Muscle of back (tissue), 13 donors: ENCODE measurements around the gene CRACR2A. TPM values are rescaled to one million over a fixed set of nuclear protein-coding genes. Genes with fewer than 3 reads are reported as not detected.

ENCODE experiments used
- DNase-seq, 3 donors: peaks; one replicate each; pipeline versions ENCODE4 v3.0.0 to v3.0.0-alpha.2; 2013
- long read RNA-seq, 9 donors: transcript quantifications; one replicate each; lab custom pipeline, GENCODE V29; 2026
- polyA plus RNA-seq, 10 donors: library from polyadenylated mRNA; unstranded; fragments of 120-200 nt; gene quantifications; one replicate each; pipeline ENCODE4 v1.2.1, GENCODE V29; 2013; ENCODE audit not compliant: insufficient read length in 10 of 10

Gene CRACR2A, protein sequence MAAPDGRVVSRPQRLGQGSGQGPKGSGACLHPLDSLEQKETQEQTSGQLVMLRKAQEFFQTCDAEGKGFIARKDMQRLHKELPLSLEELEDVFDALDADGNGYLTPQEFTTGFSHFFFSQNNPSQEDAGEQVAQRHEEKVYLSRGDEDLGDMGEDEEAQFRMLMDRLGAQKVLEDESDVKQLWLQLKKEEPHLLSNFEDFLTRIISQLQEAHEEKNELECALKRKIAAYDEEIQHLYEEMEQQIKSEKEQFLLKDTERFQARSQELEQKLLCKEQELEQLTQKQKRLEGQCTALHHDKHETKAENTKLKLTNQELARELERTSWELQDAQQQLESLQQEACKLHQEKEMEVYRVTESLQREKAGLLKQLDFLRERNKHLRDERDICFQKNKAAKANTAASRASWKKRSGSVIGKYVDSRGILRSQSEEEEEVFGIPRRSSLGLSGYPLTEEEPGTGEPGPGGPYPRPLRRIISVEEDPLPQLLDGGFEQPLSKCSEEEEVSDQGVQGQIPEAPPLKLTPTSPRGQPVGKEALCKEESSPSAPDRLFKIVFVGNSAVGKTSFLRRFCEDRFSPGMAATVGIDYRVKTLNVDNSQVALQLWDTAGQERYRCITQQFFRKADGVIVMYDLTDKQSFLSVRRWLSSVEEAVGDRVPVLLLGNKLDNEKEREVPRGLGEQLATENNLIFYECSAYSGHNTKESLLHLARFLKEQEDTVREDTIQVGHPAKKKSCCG
- 1 to 10 TPM; 1.0 to 2.6 (median 1.6) TPM for polyA plus RNA-seq
- long read RNA-seq, donor 1: 0 reads
- long read RNA-seq, donor 2: 0 reads
- long read RNA-seq, donor 3: 0 reads
- long read RNA-seq, donor 4: 0 reads
- long read RNA-seq, donor 5: 0 reads
- long read RNA-seq, donor 6: 0 reads
- long read RNA-seq, donor 7: 0 reads
- long read RNA-seq, donor 8: 0 reads
- long read RNA-seq, donor 9: 0 reads

DNA sequence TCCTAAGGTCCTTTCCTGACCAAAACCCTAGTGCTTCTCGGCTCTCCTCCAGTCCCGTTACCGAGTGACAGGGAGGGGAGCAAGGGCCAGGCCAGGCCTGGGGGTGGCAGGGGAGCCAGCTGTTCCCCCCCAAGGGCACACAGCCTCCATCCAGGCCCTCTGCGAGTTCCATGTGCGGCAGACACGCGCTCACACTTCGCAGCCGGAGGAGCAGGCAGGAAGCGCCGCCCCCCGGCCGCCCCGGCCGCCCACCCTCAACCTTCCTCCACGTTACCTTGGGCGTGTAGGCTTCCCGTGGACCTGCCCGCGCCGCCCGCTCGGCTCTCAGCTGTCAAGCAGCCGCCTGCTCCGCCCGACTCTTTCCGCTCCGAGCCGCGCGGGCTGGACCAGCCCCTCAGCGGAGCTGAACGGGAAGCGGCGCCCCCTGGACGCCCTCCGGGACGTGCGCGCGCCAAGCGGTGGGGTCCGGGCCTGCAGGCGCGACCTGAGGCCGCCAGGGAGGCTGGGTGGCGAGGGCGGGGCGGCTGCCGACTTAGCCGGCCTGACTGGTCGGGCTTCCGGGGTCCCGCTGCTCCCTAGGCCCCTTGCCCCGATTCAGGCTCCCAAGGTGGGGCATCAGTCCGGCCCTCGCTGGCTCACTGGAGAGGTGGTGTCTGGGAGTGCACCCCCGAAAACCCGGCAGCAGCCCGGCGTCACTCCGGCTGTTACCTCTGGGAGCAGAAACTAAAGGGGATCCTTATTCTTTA, at the start of gene CRACR2A:
Gene CRACR2A, minus strand, starts transcription at position 369 of the 746 bp plus-strand sequence. CDS start 56,110 bp downstream, outside the sequence.
- DNase-seq: peak; percentile 54 to 83 (median 59)

DNA sequence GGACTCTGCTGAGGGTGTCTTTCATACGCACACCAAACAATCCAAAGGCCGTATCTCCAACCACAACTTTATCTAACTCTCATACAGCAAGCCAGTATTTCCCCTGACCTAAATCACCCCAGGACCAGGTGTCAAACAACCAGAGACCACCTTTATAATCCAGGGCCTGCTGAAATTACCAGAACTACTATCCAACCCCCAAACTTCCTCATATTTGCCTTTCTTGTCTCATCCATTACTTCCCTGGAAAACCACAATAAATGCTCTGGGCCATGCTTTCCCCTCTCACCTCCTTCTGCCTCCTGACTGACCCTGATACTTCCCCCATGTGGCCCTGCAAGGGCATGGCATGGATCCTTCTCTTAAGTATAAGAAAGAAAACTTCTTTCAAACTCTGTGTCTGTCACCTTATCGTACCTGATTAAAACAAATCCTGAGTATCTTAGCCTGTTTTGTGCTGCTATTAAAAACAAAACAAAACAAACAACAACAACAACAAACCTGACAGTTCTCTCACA, 44.7 kb upstream of the CRACR2A start:
- DNase-seq: no peak

DNA sequence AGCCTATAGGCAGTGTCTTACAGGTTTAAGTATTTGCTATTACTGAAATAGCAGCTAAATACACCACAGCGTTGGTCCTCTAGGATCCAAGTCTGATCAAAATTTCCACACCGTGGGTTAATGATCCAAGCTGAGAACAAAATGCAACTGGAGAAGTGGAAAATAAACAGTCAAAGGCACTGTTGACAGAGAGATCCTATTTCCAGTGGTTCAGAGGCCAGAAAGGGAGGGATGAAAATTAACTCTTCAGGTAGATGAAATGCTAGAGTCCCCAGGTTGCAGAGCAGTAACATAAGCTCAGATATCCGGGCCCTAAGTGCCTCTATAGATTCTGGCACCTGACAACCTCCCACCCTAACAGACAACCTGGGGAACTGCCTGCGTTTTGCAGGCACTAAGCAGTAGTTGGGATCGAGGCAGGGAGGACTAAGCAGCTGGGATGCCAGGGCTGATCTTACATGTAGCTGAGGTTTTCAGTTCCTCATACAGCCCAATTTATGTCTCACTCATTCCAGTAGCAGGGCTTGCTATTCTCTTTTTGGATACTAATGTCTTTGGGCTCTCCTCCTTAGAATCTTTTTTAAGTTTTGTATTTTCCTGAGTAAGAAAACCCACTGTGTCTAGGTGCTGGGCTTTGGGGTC, 42.7 kb upstream of the CRACR2A start:
- DNase-seq: no peak

DNA sequence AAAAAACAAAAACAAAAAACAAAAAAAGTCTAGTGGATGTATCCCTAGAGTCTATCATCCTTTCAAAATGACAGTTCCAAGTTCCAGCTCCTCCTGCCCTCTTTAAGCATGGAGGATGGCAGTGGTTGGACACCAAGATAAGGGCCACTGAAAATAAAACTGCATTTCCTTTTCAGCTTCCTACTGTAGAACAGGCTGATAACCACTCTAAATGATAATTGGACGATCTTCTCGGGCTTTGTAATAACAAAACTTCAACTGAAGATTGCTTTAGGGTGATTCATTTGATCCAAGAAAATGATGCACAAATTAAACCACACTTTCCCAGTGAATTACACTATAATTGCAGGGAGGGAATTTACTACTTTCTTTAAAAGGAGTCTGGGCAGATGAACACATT, 42.2 kb upstream of the CRACR2A start:
- DNase-seq: no peak

DNA sequence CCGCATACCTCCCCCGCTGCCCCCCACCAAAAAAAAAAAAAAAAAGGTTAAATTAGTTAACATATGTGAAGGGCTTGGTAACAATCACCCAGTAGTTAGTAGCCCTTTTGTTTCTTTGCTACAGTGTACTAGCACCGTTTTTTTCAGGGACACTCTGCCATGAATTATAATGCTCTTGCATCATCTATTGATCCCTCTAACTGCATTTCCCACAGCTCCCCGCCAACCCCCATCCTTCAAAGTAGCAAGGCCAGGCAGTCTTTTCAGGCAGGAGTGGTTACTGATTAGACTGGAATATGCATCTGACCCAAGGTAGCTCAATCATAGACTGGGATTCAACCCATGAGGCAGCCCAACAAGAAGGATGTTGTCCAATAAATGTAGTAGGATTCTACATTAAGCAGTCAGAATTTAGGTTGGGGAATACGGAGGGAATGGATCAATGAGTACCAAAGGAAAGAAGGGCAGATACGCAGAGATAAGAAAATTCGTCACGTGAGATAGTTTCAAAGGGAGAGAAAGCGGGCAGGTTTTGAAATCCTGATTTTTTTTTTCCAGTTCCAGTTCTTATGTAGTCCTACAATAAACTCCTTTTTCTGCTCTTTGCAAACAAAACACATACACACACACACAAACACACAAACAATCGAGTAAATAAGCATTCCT, 39.8 kb upstream of the CRACR2A start:
- no peak for DNase-seq

DNA sequence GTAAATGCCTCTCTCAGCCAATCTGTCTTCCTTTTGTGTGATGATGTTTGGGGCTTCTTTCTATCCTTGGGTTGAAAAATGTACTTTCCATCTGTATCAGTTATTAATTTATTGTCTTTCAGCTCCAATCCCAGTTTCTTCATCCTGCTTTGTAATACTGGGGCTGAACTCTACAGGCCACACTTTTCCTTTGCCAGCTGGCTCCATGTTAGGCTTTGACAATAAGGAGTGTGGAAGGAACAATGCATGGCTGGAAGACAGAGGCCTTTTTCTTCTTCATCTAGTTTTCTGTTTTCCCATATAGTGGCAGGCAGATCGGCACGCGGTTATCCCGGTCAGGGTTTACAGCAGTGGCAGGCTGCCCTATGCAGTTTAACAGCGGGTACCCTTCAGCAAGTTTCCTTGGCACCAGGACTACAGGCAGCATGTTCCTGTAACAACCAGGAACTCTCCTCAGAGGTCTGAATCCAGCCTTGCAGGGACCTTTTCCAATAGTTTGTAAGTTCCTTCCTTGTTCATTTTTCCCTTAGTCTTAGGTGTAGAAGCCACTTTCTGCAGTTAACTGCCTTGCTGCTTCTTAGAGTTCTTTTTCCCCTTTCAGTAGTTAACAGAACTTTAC, 38.5 kb upstream of the CRACR2A start:
- peak in 2 of 3 donors; percentile 22 to 61 for DNase-seq

DNA sequence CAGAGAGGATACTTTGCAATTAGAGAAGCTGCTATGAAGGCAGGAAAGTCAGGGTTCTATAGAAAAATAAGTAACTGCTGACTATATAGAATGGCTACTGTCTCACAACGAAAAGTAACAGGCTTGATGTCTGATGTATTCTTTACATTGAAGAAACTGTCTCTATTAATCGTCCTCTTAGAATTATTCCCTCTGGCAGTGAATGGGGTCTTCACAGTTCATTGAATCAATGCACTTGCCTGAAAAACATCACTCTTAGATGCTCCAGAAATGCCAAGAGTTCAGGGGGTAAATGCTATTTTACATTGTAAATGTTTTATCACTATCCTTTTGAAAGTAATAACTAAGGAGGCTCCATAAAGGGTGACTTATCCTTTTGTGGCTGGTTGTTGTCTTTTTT, 37.7 kb upstream of the CRACR2A start:
- no peak for DNase-seq

DNA sequence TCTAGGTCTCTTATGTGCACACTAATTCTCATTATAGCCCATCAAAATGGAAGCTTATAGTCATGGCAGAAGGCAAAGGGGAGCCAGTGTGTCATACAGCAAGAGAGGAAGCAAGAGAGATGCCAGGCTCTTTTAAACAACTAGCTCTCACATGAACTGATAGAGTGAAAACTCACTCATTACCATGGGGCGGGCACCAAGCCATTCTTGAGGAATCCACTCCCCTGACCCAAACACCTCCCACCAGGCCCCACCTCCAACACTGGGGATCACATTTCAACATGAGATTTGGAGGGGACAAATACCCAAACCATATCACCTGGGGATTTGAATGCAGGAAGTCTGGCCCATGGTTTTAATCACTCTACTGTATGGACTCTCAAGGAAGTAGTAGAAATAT, 36.9 kb upstream of the CRACR2A start:
- no peak for DNase-seq

DNA sequence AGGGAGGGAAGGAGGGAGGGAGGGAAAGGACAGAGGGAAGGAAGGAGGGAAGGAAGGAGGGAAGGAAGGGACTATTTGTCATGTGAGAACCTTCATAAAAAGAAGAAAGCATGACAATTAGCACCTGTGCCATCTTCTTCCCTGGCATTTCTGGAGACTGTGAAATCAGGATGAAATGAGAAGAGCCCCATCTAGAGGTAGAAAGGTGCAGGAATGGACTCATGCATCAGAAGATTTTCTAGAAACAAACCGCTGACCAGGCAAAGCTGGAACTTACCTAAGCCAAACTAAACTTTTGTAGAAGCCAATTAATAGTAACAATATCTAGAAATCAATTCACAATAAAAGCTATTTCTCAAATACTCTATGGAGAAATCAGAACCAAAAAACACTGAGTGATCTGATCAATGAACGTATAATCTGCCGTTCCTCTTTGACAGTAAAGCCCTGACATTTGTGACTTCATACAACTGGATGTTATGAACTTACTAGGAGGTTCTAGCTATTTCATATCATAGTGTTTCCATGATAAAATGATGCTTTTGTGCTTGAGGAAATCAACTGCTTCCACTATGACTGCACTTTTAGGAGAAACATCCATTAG, 24.4 kb upstream of the CRACR2A start:
- DNase-seq: peak in 2 of 3 donors; percentile 25 to 50

DNA sequence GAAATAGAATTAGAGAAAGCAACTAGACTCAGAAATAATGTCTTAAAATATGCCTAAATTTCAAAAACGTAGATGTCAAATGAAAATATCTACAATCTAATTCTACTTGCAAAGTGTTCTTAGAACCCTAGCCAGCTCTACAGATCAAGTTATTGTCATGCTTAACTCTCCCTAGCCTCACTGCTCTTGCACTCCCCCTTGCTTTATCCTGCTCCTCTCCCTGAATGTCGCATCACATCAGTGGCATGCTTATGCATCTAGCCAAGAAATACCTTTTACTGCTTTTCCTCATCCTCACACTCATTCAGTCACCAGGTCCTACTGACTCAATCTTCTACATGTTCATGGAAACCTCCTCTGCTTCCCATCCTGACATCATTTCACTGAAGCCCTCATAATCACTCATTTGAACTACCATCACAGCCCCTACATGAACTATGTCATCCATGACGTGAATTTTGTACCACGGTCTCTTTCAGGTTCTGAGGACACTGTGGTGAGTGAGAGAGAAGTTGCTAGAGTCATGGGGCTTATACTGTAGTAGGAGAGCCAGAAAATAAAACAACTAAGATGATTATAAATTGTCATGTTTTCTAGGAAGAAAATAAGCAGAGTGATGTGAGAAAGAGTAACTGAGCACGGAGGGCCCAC, 22.6 kb upstream of the CRACR2A start:
- DNase-seq: no peak

DNA sequence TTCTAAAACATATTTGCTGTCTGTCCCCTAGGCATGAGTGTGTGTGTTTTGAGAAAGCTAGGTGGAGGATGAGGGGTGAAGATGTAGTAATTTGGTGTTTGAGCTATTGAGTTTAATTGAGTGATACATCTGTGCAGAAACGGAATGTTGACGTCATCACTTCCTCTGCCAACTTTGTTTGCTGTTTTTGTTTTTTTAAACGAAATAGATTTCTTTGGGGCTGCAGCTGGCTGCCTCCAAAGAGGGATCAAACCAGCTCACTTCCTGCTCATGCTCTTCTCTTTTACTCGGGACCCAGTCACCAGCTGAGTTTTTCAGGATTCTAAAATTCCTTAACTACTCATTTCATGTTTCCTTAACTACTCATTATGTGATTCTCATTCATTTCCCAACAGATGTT, 19.5 kb upstream of the CRACR2A start:
- no peak for DNase-seq

DNA sequence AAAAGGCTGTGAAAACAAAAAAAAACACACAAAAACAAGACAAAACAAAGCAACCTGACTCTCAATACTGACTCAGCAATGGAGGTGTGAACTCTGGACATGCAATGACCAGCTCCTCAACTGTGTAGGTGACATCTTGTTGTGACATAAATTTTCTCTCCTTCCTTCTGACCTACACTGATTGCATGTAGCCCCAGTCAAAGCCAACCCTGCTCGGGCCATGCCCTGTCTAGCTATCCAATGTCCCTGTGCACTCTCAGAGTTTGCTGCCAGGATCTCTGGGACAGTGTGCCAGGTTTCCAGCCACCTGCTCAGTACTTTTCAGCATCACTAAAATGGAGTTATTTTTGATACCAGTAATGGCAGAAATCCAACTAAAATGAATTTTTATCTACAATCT, 18.9 kb upstream of the CRACR2A start:
- DNase-seq: no peak

DNA sequence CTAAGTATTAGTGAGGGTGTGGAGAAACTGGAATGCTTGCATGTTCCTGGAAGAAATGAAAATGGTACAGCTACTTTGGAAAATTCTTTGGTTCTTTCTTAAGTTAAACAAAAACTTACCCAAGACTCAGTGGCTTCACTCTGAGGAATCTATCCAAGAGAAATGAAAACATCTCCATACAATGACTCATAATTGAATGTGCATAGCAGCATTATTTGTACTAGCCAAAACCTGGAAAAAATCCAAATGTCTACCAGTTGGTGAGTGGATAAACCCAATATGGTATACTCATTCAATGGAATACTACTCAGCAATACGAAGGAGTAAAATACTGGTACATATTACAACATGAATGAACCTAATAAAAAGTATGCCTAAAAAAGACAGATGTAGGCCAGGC, 18.0 kb upstream of the CRACR2A start:
- no peak for DNase-seq

DNA sequence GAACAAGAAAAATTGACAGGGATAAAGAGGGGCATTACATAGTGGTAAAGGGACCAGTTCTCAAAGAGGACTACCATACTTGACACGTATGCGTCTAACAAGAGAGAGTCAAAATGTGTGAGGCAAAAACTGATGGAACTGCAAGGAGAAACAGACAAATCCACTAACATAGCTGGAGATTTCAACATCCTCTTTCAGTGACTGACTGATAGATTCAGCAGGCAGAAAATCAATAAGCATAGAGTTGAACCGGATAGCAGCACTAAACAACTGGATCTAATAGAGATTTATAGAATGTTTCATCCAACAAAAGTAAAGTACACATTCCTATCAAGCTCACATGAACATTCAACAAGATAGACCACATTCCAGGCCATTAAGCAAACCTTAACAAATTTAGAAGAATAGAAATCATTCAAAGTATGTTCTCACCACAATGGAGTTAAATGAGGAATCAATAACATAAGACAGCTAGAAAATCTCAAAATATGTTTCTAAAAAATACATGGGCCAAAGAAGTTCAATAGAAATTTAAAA, 16.1 kb upstream of the CRACR2A start:
- DNase-seq: no peak

DNA sequence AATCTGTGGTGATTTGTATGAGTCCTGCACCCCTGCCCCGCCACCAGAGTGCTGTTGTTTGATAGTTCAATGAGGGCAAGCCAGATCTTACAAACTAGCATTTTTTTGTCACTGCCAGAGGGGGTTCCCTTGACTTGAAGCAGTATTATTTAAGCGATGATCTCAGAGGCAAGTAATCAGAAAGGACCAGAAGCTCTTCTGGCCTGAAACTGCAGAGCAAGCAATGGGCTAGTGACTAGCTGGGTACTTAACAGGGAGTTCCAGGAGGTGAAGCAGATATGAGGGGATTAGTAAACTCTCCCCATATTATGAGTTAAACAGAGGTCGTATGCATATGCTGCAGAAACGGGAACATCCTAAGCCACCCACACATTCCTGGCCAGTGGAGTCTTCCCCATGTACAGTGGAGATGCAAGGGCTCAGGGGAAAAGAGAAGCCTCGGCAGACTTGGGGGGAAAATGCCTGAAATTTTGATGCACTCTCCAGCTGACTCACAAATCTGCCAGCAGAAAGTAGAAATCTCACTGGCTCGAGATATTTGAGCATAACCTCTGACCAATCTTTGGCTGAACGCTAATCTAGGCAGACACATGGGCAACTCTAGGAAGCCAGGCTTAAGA, 8.3 kb upstream of the CRACR2A start:
- DNase-seq: no peak

DNA sequence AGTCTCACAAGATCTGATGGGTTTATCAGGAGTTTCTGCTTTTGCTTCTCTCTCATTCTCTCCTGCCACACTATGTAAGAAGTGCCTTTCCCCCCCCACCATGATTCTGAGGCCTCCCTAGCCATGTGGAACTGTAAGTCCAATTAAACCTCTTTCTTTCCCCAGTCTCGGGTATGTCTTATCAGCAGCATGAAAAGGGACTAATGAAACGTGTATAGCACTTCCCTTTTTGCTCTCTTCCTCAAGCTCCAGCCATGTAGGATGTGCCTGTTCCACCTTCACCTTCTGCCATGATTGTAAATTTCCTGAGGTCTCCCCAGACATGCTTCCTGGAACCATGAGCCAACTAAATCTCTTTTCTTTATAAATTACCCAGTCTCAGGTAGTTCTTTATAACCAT, 7.0 kb upstream of the CRACR2A start:
- no peak for DNase-seq

DNA sequence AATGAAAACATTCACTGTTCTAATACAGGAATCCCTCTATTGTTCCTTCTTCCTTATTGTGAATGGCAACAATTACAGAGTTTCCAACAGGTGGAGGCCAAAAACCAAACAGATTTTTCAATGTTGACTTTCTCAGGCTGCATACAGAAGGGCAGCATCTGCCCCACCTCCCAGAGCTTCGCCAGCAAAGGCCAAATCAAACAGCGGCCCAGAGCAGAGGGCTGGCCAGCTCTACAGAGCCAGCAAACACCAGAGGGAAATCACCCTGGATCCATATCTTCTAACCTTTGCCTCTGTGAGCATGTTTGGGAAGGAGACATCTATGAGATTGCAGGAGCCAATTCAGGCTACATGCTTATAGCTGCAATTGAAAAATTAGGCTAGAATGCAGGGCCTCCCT, 4.4 kb upstream of the CRACR2A start:
- DNase-seq: no peak

DNA sequence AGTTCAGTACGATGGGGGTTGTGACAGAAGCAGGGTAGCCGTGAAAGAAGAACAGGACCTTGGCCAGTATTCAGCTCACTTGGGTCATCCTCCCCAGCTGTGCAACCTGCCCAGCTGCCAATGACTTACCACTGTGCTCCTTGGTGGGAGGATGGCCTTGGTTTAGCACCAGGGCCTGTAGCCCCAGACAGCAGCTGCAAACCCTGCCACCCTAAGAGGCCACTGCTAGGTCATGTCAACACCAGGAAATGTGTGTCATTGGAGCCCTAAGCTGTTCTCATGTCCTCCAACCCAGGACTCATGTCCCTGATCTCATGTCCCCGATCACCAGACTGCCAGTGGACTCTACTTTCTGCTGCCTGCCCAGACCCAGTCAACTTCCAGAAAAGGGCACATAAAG, 3.0 kb upstream of the CRACR2A start:
- DNase-seq: peak in 1 of 3 donors; percentile 39
